GM10847 (cell line): ENCODE results near the gene TSEN54.

Experiments
- POLR2A ChIP-seq: IDR thresholded peaks from 2 replicates; pipeline ENCODE4 v1.6.1; 2011; ENCODE audit not compliant: insufficient read length; ENCODE audit errors: extremely low read depth

Gene TSEN54

GRCh38 chr17:75498726-75499213 is 17.6 kb upstream of the TSEN54 start:
- no peak for TF ChIP-seq POLR2A

GRCh38 chr17:75499313-75500022 is 16.9 kb upstream of the TSEN54 start:
- TF ChIP-seq POLR2A = no peak

GRCh38 chr17:75500419-75501216 is 15.7 kb upstream of the TSEN54 start:
- TF ChIP-seq POLR2A = no peak

- no peak for TF ChIP-seq POLR2A
Observed at GRCh38 chr17:75501378-75502071, 14.8 kb upstream of the TSEN54 start.

- TF ChIP-seq POLR2A = no peak
Observed at GRCh38 chr17:75502072-75502720, 14.1 kb upstream of the TSEN54 start.

GRCh38 chr17:75502721-75503329 is 13.5 kb upstream of the TSEN54 start:
- no peak for TF ChIP-seq POLR2A

- TF ChIP-seq POLR2A = no peak
Observed at GRCh38 chr17:75503337-75503950, 12.9 kb upstream of the TSEN54 start.

- no peak for TF ChIP-seq POLR2A
Observed at GRCh38 chr17:75503976-75504346, 12.4 kb upstream of the TSEN54 start.

GRCh38 chr17:75504347-75505151 is 11.8 kb upstream of the TSEN54 start:
- no peak for TF ChIP-seq POLR2A

- TF ChIP-seq POLR2A = no peak
Observed at GRCh38 chr17:75505152-75505409, 11.2 kb upstream of the TSEN54 start.

GRCh38 chr17:75505640-75506039 is 10.7 kb upstream of the TSEN54 start:
- TF ChIP-seq POLR2A = no peak

GRCh38 chr17:75506134-75506533 is 10.2 kb upstream of the TSEN54 start:
- no peak for TF ChIP-seq POLR2A

GRCh38 chr17:75506888-75507287 is 9.4 kb upstream of the TSEN54 start:
- TF ChIP-seq POLR2A = no peak
